Measurements from ENCODE around the gene NUP93. TPM values are rescaled to one million over a fixed set of nuclear protein-coding genes. Genes with fewer than 3 reads are reported as not detected.

Gene NUP93
- total RNA-seq, 2 experiments from 2014 or later, result 45.6 to 47.2 TPM

- no peak for DNase-seq
- Histone ChIP-seq H3K9me3 (ENCODE audit: control insufficient read depth in 1 of 2, insufficient read depth in 1 of 2, low read length in 2 of 2) (peaks cover 4 to 11% of the 10 kb centered on the region in 2 experiments), H3K27ac (ENCODE audit: low read depth in 1 of 2, low read length in 2 of 2) (no peak overlapping the region), H3K4me1 (ENCODE audit: insufficient read depth, low read length) (peaks cover 3% of the 10 kb centered on the region), H3K4me3 (ENCODE audit: low read length) (no peak overlapping the region), H3K36me3 (ENCODE audit: insufficient read depth, low read length) (no peaks in the 10 kb centered on the region), H3K27me3 (ENCODE audit: control insufficient read depth in 1 of 2, insufficient read depth in 2 of 2, low read length in 2 of 2) (no peaks in the 10 kb centered on the region)
- ChIA-PET CTCF (interaction anchor here (1.8 to 3.0 kb wide), 5 partner anchors 17 to 187 kb away, joined by 11 to 44 read pairs (median 15); partner anchors contain the start of gene MT1X), POLR2A (interaction anchor here (0.8 to 2.5 kb wide), 3 partner anchors 25 to 123 kb away, joined by 3 to 10 read pairs (median 9); no protein-coding TSS in a partner anchor)
- no peaks in the 10 kb centered on the region for H3K27me3 Mint-ChIP-seq
- H3K9me3 Mint-ChIP-seq, result no peaks in the 10 kb centered on the region
- H3K36me3 Mint-ChIP-seq (ENCODE audit: low read depth), result no peaks in the 10 kb centered on the region
- intact Hi-C loops (cut with DNase I, micrococcal nuclease), result loop anchor here (2.0 to 10.0 kb wide), 6 partner anchors 18 to 988 kb away; partner anchors contain the start of genes AMFR (in 1 of the 2) and MT1X (in 1 of the 2)
- H3K4me1 Mint-ChIP-seq (ENCODE audit: low read depth), result peaks cover 9% of the 10 kb centered on the region
- no peak overlapping the region for H3K27ac Mint-ChIP-seq
- ATAC-seq (ENCODE audit: poor library complexity), result no peak
- no peak for TF ChIP-seq CTCF (IDR thresholded peaks at IDR 0.05)
- H3K4me3 Mint-ChIP-seq, result no peak overlapping the region
Observed at GRCh38 chr16:56700631-56701030, 29.3 kb upstream of the NUP93 start.

- intact Hi-C loops (cut with DNase I, micrococcal nuclease), result loop anchor here (2.0 to 10.0 kb wide), 6 partner anchors 19 to 989 kb away; partner anchors contain the start of genes AMFR (in 1 of the 2) and MT1X (in 1 of the 2)
- H3K9me3 Mint-ChIP-seq, result no peaks in the 10 kb centered on the region
- no peak overlapping the region for H3K4me3 ChIP-seq (ENCODE audit: low read length)
- DNase-seq, result no peak
- no peak overlapping the region for H3K4me3 Mint-ChIP-seq
- H3K27me3 Mint-ChIP-seq, result no peaks in the 10 kb centered on the region
- H3K36me3 Mint-ChIP-seq (ENCODE audit: low read depth), result no peaks in the 10 kb centered on the region
- H3K4me1 Mint-ChIP-seq (ENCODE audit: low read depth), result peaks cover 9% of the 10 kb centered on the region
- H3K9me3 ChIP-seq (ENCODE audit: control insufficient read depth in 1 of 2, insufficient read depth in 1 of 2, low read length in 2 of 2), result peaks cover 4 to 11% of the 10 kb centered on the region in 2 experiments
- H3K4me1 ChIP-seq (ENCODE audit: insufficient read depth, low read length), result peaks cover 3% of the 10 kb centered on the region
- no peak for TF ChIP-seq CTCF (IDR thresholded peaks at IDR 0.05)
- no peaks in the 10 kb centered on the region for H3K36me3 ChIP-seq (ENCODE audit: insufficient read depth, low read length)
- ATAC-seq (ENCODE audit: poor library complexity), result no peak
- POLR2A ChIA-PET, result interaction anchor here (1.0 to 2.5 kb wide), 11 partner anchors 26 to 188 kb away, joined by 3 to 17 read pairs (median 9); partner anchors contain the start of genes BBS2, MT2A and NUP93
- H3K27me3 ChIP-seq (ENCODE audit: control insufficient read depth in 1 of 2, insufficient read depth in 2 of 2, low read length in 2 of 2), result no peaks in the 10 kb centered on the region
- CTCF ChIA-PET, result interaction anchor here (0.7 to 3.0 kb wide), 24 partner anchors 9 to 195 kb away, joined by 3 to 44 read pairs (median 4); partner anchors contain the start of genes BBS2, MT1X and MT2A
- no peak overlapping the region for H3K27ac Mint-ChIP-seq
- H3K27ac ChIP-seq (ENCODE audit: low read depth in 1 of 2, low read length in 2 of 2), result no peak overlapping the region
Observed at GRCh38 chr16:56701534-56701933, 28.4 kb upstream of the NUP93 start.

- peaks cover 9% of the 10 kb centered on the region for H3K4me1 Mint-ChIP-seq (ENCODE audit: low read depth)
- no peaks in the 10 kb centered on the region for H3K36me3 ChIP-seq (ENCODE audit: insufficient read depth, low read length)
- peaks cover 0 to 1% of the 10 kb centered on the region in 2 experiments for H3K9me3 ChIP-seq (ENCODE audit: control insufficient read depth in 1 of 2, insufficient read depth in 1 of 2, low read length in 2 of 2)
- H3K36me3 Mint-ChIP-seq (ENCODE audit: low read depth), result no peaks in the 10 kb centered on the region
- H3K4me3 ChIP-seq (ENCODE audit: low read length), result no peak overlapping the region
- no peak for TF ChIP-seq CTCF (IDR thresholded peaks at IDR 0.05)
- no peak overlapping the region for H3K27ac ChIP-seq (ENCODE audit: low read depth in 1 of 2, low read length in 2 of 2)
- no peaks in the 10 kb centered on the region for H3K27me3 ChIP-seq (ENCODE audit: control insufficient read depth in 1 of 2, insufficient read depth in 2 of 2, low read length in 2 of 2)
- ChIA-PET CTCF (interaction anchor here (0.8 to 3.0 kb wide), 7 partner anchors 60 to 252 kb away, joined by 3 to 44 read pairs (median 15); partner anchors contain the start of genes MT2A, NUDT21 and OGFOD1), POLR2A (interaction anchor here (0.6 to 2.5 kb wide), 2 partner anchors 10 to 99 kb away, joined by 3 to 9 read pairs; no protein-coding TSS in a partner anchor)
- intact Hi-C loops (cut with DNase I, micrococcal nuclease), result loop anchor here (1.0 to 10.0 kb wide), 10 partner anchors 27 to 991 kb away; partner anchors contain the start of genes AMFR (in 1 of the 2) and NUP93 (in 1 of the 2)
- no peak for ATAC-seq (ENCODE audit: poor library complexity)
- H3K27ac Mint-ChIP-seq, result no peak overlapping the region
- DNase-seq, result no peak
- no peaks in the 10 kb centered on the region for H3K27me3 Mint-ChIP-seq
- no peak overlapping the region for H3K4me3 Mint-ChIP-seq
- peaks cover 5% of the 10 kb centered on the region for H3K4me1 ChIP-seq (ENCODE audit: insufficient read depth, low read length)
- H3K9me3 Mint-ChIP-seq, result no peaks in the 10 kb centered on the region
Observed at GRCh38 chr16:56702836-56703235, 27.1 kb upstream of the NUP93 start.

Measured in CD4-positive, alpha-beta T cell (primary cell).